ENCODE results near the gene ICA1L. TPM values are rescaled to one million over a fixed set of nuclear protein-coding genes. Genes with fewer than 3 reads are reported as not detected.

ICA1L gene
- total and polyA plus RNA-seq, 2 of the 8 experiments (the other 6 are each of a cell fraction or from before 2014, with no cell fraction given), result 1.1 to 3.4 TPM

GRCh38 chr2:202760848-202761247 lies 110.7 kb downstream of the ICA1L start:
- Histone ChIP-seq H3K27ac (ENCODE audit: low read depth, low read length) (no peak overlapping the region), H3K9me3 (ENCODE audit: insufficient read depth in 2 of 2, low read depth in 1 of 2, low read length in 1 of 2) (no peaks in the 10 kb centered on the region), H3K23me2 (ENCODE audit: low read depth, low read length) (no peaks in the 10 kb centered on the region), H3K4ac (replicated peaks; ENCODE audit: insufficient read length, low read depth, low read length) (no peak overlapping the region), H4K8ac (ENCODE audit: extremely low read depth, insufficient read depth, low read length) (no peak overlapping the region), H2AK5ac (ENCODE audit: low read depth, low read length) (no peak overlapping the region), H3K36me3 (ENCODE audit: control insufficient read depth in 2 of 4, insufficient read depth in 4 of 4, low read length in 3 of 4) (peaks cover 2 to 31% (median 10%) of the 10 kb centered on the region in 4 experiments; a peak in 7 of 8 replicates), H3K4me2 (ENCODE audit: insufficient read depth in 1 of 2, low read depth in 2 of 2, low read length in 2 of 2) (no peak overlapping the region), H3K4me3 (ENCODE audit: extremely low read depth in 1 of 4, insufficient read depth in 2 of 4, low read depth in 3 of 4, low read length in 4 of 4) (no peak overlapping the region), H3K56ac (replicated peaks; ENCODE audit: insufficient read length, low read depth, low read length) (no peak overlapping the region), H3K23ac (ENCODE audit: insufficient read length) (no peak overlapping the region), H4K20me1 (replicated peaks in 1 of 2; ENCODE audit: control insufficient read depth in 1 of 2, insufficient read depth in 2 of 2, low read length in 2 of 2) (no peaks in the 10 kb centered on the region), H3K4me1 (replicated peaks in 1 of 4; ENCODE audit: control insufficient read depth in 3 of 4, insufficient read depth in 4 of 4, low read length in 3 of 4) (no peaks in the 10 kb centered on the region), H3K27me3 (replicated peaks in 1 of 4; ENCODE audit: control insufficient read depth in 3 of 4, extremely low read depth in 1 of 4, insufficient read depth in 3 of 4, low read length in 3 of 4) (no peaks in the 10 kb centered on the region), H3K79me1 (ENCODE audit: low read depth, low read length) (no peaks in the 10 kb centered on the region), H2BK20ac (ENCODE audit: low read length) (no peak overlapping the region), H2BK120ac (replicated peaks; ENCODE audit: low read depth, low read length) (no peak overlapping the region), H2BK12ac (ENCODE audit: low read depth, low read length) (no peak overlapping the region), H4K5ac (ENCODE audit: insufficient read length, low read depth, low read length) (no peak overlapping the region), H3K9ac (replicated peaks in 1 of 4; ENCODE audit: extremely low read depth in 1 of 4, low read depth in 3 of 4, low read length in 3 of 4) (no peak overlapping the region), H3K18ac (ENCODE audit: extremely low read depth, low read length) (no peak overlapping the region), H2BK15ac (ENCODE audit: low read length) (no peak overlapping the region), H4K91ac (replicated peaks; ENCODE audit: insufficient read length, low read length) (no peak overlapping the region), H3K79me2 (ENCODE audit: control insufficient read depth in 1 of 2, insufficient read depth in 2 of 2, low read length in 2 of 2) (no peaks in the 10 kb centered on the region), H3K14ac (ENCODE audit: insufficient read length) (no peak overlapping the region), H2BK5ac (ENCODE audit: low read depth, low read length) (no peak overlapping the region), H2AFZ (ENCODE audit: low read length) (no peak overlapping the region)
- CTCF ChIA-PET (ENCODE audit: partially characterized antibody), result no interaction called here
- DNase-seq (ENCODE audit: low read depth in 1 of 2, low spot score in 2 of 2) (no peak), FAIRE-seq (no peak)
- POLR2A ChIA-PET (ENCODE audit: partially characterized antibody), result no interaction called here
- 94% methylated on average over 2 of the region's 2 CpGs; no CpG with 5 or more reads in 1 of the 2 experiments for WGBS, 2 experiments (ENCODE audit: extremely low coverage in 1 of 2, insufficient coverage in 1 of 2, insufficient read length in 1 of 2, insufficient replicate concordance in 2 of 2, low coverage in 1 of 2, low lambda C conversion rate in 2 of 2, missing lambda C conversion rate in 1 of 2)
- TF ChIP-seq BCL11A (IDR thresholded peaks at IDR 0.05; ENCODE audit: low read depth in 2 of 2, low read length in 2 of 2) (no peak), TCF12 (IDR thresholded peaks at IDR 0.05; ENCODE audit: low read depth, low read length) (no peak), POU5F1 (IDR thresholded peaks at IDR 0.05; ENCODE audit: low read depth, low read length) (no peak), MAX (IDR thresholded peaks at IDR 0.05) (no peak), EP300 (IDR thresholded peaks at IDR 0.05; ENCODE audit: borderline replicate concordance in 1 of 2, low read depth in 2 of 2, low read length in 2 of 2) (no peak), EZH2 (IDR thresholded peaks at IDR 0.05; ENCODE audit: low read depth, low read length, severe bottlenecking) (no peak), RFX5 (IDR thresholded peaks at IDR 0.05; ENCODE audit: borderline replicate concordance, low read depth, low read length) (no peak), SAP30 (IDR thresholded peaks at IDR 0.05; ENCODE audit: insufficient read depth, insufficient replicate concordance, low read length) (no peak), RNF2 (IDR thresholded peaks at IDR 0.05; ENCODE audit: borderline replicate concordance, low read depth, low read length, missing control alignments, poor library complexity, severe bottlenecking) (no peak), USF2 (IDR thresholded peaks at IDR 0.05; ENCODE audit: low read length) (no peak), CBX8 (IDR thresholded peaks at IDR 0.05; ENCODE audit: borderline replicate concordance, low read depth, low read length) (no peak), GTF2F1 (IDR thresholded peaks at IDR 0.05; ENCODE audit: borderline replicate concordance, low read depth, low read length) (no peak)
